Thyroid gland (tissue), 4 donors: ENCODE data around the gene CABLES2. TPM values are rescaled to one million over a fixed set of nuclear protein-coding genes. Genes with fewer than 3 reads are reported as not detected.

ENCODE experiments used
- DNase-seq, 2 donors: peaks; one replicate each; pipeline ENCODE4 v3.0.0-alpha.2; 2019
- H3K27ac ChIP-seq, 3 donors: fragments of 200-600 bp; sonication (generic); 1 replicate in 2 of 3; 2 replicates in 1 of 3; pipeline ENCODE4 v1.5.1; 2016 to 2019; ENCODE audit warnings: mild to moderate bottlenecking in 1 of 3, moderate library complexity in 1 of 3
- H3K27me3 ChIP-seq: fragments of 200-600 bp; sonication (generic); one replicate; pipeline ENCODE4 v1.5.1; 2019
- H3K36me3 ChIP-seq, 2 donors: fragments of 200-600 bp; sonication (generic); one replicate each; pipeline ENCODE4 v1.5.1; 2016 to 2019
- H3K4me1 ChIP-seq, 2 donors: fragments of 200-600 bp; sonication (generic); one replicate each; pipeline ENCODE4 v1.5.1; 2017 to 2019
- H3K4me3 ChIP-seq, 3 donors: fragments of 200-600 bp; sonication (generic); replicated peaks in 1 of 3; 1 replicate in 2 of 3; 2 replicates in 1 of 3; pipeline ENCODE4 v1.5.1; 2016; ENCODE audit warnings: mild to moderate bottlenecking in 1 of 3
- H3K9me3 ChIP-seq: fragments of 200-600 bp; sonication (generic); one replicate; pipeline ENCODE4 v1.5.1; 2017
- CTCF ChIP-seq, 6 experiments: fragments of 200-600 bp in 3 of 6; fragments of 450-650 bp in 3 of 6; sonication (generic) in 3 of 6; IDR thresholded peaks; one replicate each; pipeline ENCODE4 v1.5.1; 2016 to 2019; ENCODE audit warnings: antibody characterized with exemption in 6 of 6, mild to moderate bottlenecking in 2 of 6, inconsistent platforms in 1 of 6, moderate library complexity in 1 of 6
- POLR2A ChIP-seq, 2 donors: fragments of 450-650 bp; IDR thresholded peaks; one replicate each; pipeline ENCODE4 v1.6.1; 2017; ENCODE audit warnings: antibody characterized with exemption in 2 of 2, mild to moderate bottlenecking in 2 of 2, moderate library complexity in 1 of 2
- WGBS, 2 donors: methylation state at CpG; one replicate each; pipeline ENCODE4 v1.1.5; 2017; 5-methylcytosine and 5-hydroxymethylcytosine counted together
- intact Hi-C: fragments of 100-400 bp; cut with DNase I; formaldehyde crosslinking; loops from one replicate; pipeline ENCODE4 v1.15.1; 2023
- total RNA-seq, 4 donors: library from RNA; depleted of rRNA; stranded (reverse); fragments of >200 nt; gene quantifications; one replicate each; pipeline ENCODE4 v1.2.3, GENCODE V29; 2016

Gene CABLES2
- total RNA-seq, 4 donors from 2014 or later, result 5.8 to 8.5 (median 7.7) TPM

GRCh38 chr20:62395311-62396242 is 11.5 kb downstream of the CABLES2 start:
- no peaks in the 10 kb centered on the region for H3K9me3 ChIP-seq
- peaks cover 2 to 7% of the 10 kb centered on the region in 2 donors for H3K36me3 ChIP-seq
- TF ChIP-seq POLR2A (IDR thresholded peaks at IDR 0.05), result no peak
- 89 to 90% methylated on average over 16 to 20 of the region's 27 CpGs for WGBS, 2 donors
- no peak for DNase-seq
- no peaks in the 10 kb centered on the region for H3K27me3 ChIP-seq
- H3K27ac ChIP-seq, result no peak overlapping the region
- H3K4me1 ChIP-seq, result no peaks in the 10 kb centered on the region
- H3K4me3 ChIP-seq, result no peak overlapping the region
- intact Hi-C loops, result loop anchor here (10.0 kb wide), 1 partner anchor 251 kb away; the partner anchor contains the start of genes PSMA7 and SS18L1

GRCh38 chr20:62394248-62395245 is 12.5 kb downstream of the CABLES2 start:
- WGBS, 2 donors, result 93 to 95% methylated on average over 14 to 35 of the region's 44 CpGs
- intact Hi-C loops, result loop anchor here (10.0 kb wide), 1 partner anchor 250 kb away; the partner anchor contains the start of genes PSMA7 and SS18L1
- Histone ChIP-seq H3K36me3 (peaks cover 2 to 7% of the 10 kb centered on the region in 2 donors), H3K9me3 (no peaks in the 10 kb centered on the region), H3K27me3 (no peaks in the 10 kb centered on the region), H3K4me3 (no peak overlapping the region), H3K4me1 (no peaks in the 10 kb centered on the region), H3K27ac (no peak overlapping the region)
- DNase-seq, result no peak
- TF ChIP-seq POLR2A (IDR thresholded peaks at IDR 0.05) (no peak), CTCF (IDR thresholded peaks at IDR 0.05) (no peak)

- intact Hi-C loops, result loop anchor here (10.0 kb wide), 1 partner anchor 249 kb away; the partner anchor contains the start of genes PSMA7 and SS18L1
- peaks cover 7% of the 10 kb centered on the region in 2 donors for H3K36me3 ChIP-seq
- no peak overlapping the region for H3K27ac ChIP-seq
- H3K4me3 ChIP-seq, result no peak overlapping the region
- no peak for DNase-seq
- 90 to 94% methylated on average over 10 to 21 of the region's 24 CpGs for WGBS, 2 donors
- no peaks in the 10 kb centered on the region for H3K9me3 ChIP-seq
- no peaks in the 10 kb centered on the region for H3K27me3 ChIP-seq
- H3K4me1 ChIP-seq, result no peaks in the 10 kb centered on the region
- TF ChIP-seq POLR2A (IDR thresholded peaks at IDR 0.05) (no peak), CTCF (IDR thresholded peaks at IDR 0.05) (no peak)
Measured at GRCh38 chr20:62393830-62394229, 13.3 kb downstream of the CABLES2 start.

GRCh38 chr20:62393335-62393665 is 13.8 kb downstream of the CABLES2 start:
- Histone ChIP-seq H3K4me1 (no peaks in the 10 kb centered on the region), H3K27ac (no peak overlapping the region), H3K36me3 (peaks cover 7 to 10% of the 10 kb centered on the region in 2 donors), H3K27me3 (no peaks in the 10 kb centered on the region), H3K9me3 (no peaks in the 10 kb centered on the region), H3K4me3 (no peak overlapping the region)
- WGBS, 2 donors, result 88 to 92% methylated on average over 12 of the region's 12 CpGs
- TF ChIP-seq CTCF (IDR thresholded peaks at IDR 0.05), result no peak
- TF ChIP-seq POLR2A (IDR thresholded peaks at IDR 0.05), result no peak
- intact Hi-C loops, result loop anchor here (10.0 kb wide), 1 partner anchor 248 kb away; the partner anchor contains the start of genes PSMA7 and SS18L1
- no peak for DNase-seq
